ENCODE measurements around the gene CHCHD1. TPM values are rescaled to one million over a fixed set of nuclear protein-coding genes. Genes with fewer than 3 reads are reported as not detected.

The CHCHD1 gene
- total and polyA plus RNA-seq, 2 experiments from 2014 or later = 40.6 to 187 TPM

- no peaks in the 10 kb centered on the region for H3K4me1 ChIP-seq (ENCODE audit: insufficient read depth)
- H3K4me2 ChIP-seq = no peak overlapping the region
- H3K9me2 ChIP-seq (ENCODE audit: insufficient read depth) = no peaks in the 10 kb centered on the region
- no peak overlapping the region for H3K27ac ChIP-seq (ENCODE audit: low read depth)
- H3K79me2 ChIP-seq (replicated peaks; ENCODE audit: insufficient read depth) = no peaks in the 10 kb centered on the region
- H3K4me3 ChIP-seq = no peak overlapping the region
- ATAC-seq = no peak
- Mint-ChIP-seq H3K27me3 (ENCODE audit: insufficient read depth, low read depth, poor library complexity) (peaks cover 6% of the 10 kb centered on the region), H3K4me1 (no peaks in the 10 kb centered on the region; the same call in 2 of the 3 replicates), H3K36me3 (ENCODE audit: low read depth) (peaks cover 46% of the 10 kb centered on the region), H3K4me3 (no peak overlapping the region), H3K9me3 (no peaks in the 10 kb centered on the region), H3K27ac (no peak overlapping the region)
- H2AFZ ChIP-seq = no peak overlapping the region
- no peaks in the 10 kb centered on the region for H3F3A ChIP-seq (replicated peaks; ENCODE audit: low read depth)
- DNase-seq (ENCODE audit: low spot score) = no peak
- H4K20me1 ChIP-seq (replicated peaks; ENCODE audit: insufficient read depth) = no peaks in the 10 kb centered on the region; the same call in 1 of the 2 replicates
- TF ChIP-seq EZH2 (IDR thresholded peaks at IDR 0.05; ENCODE audit: low read depth, unreplicated experiment) (no peak), JUNB (IDR thresholded peaks at IDR 0.05; ENCODE audit: unreplicated experiment) (no peak), ZNF331 (CRISPR knock-in tag; IDR thresholded peaks at IDR 0.05; ENCODE audit: low read depth) (no peak), ZNF114 (CRISPR knock-in tag; IDR thresholded peaks at IDR 0.05) (no peak), CTCF (conservative IDR thresholded peaks at IDR 0.05; ENCODE audit: low read depth in 2 of 2) (no peak), EZH2phosphoT487 (IDR thresholded peaks at IDR 0.05; ENCODE audit: unreplicated experiment) (no peak), REST (IDR thresholded peaks at IDR 0.05; ENCODE audit: unreplicated experiment) (no peak), NANOG (IDR thresholded peaks at IDR 0.05; ENCODE audit: borderline replicate concordance) (no peak), STAT1 (IDR thresholded peaks at IDR 0.05; ENCODE audit: unreplicated experiment) (no peak), ETS1 (IDR thresholded peaks at IDR 0.05) (no peak), ZNF462 (CRISPR knock-in tag; IDR thresholded peaks at IDR 0.05) (no peak)
- H3K36me3 ChIP-seq (ENCODE audit: insufficient read depth) = no peaks in the 10 kb centered on the region
- H3K27me3 ChIP-seq (ENCODE audit: insufficient read depth) = no peaks in the 10 kb centered on the region
Observed at GRCh38 chr10:73799899-73800559, 18.2 kb downstream of the CHCHD1 start.
